Measurements from ENCODE around the gene YWHAG.

GRCh38 chr7:76316984-76317781, 41.6 kb downstream of the YWHAG start:
- no peak for TF ChIP-seq NFRKB (IDR thresholded peaks at IDR 0.05)
- TF ChIP-seq FOXA1 (IDR thresholded peaks at IDR 0.05), result no peak
- no peak for TF ChIP-seq CTBP1 (IDR thresholded peaks at IDR 0.05; ENCODE audit: borderline replicate concordance)
- no peak for TF ChIP-seq FOXM1 (IDR thresholded peaks at IDR 0.05; ENCODE audit: borderline replicate concordance)
- TF ChIP-seq BHLHE40 (IDR thresholded peaks at IDR 0.05; ENCODE audit: borderline replicate concordance), result no peak
- no peak for TF ChIP-seq ELF4 (IDR thresholded peaks at IDR 0.05)
- TF ChIP-seq FOXK2 (IDR thresholded peaks at IDR 0.05), result no peak
- TF ChIP-seq SUZ12 (IDR thresholded peaks at IDR 0.05), result no peak
- TF ChIP-seq TARDBP (IDR thresholded peaks at IDR 0.05), result no peak
